H54 (cell line): Measurements from ENCODE around the gene CCDC107.

Source experiments
- DNase-seq: peaks from one replicate; pipeline ENCODE4 v3.0.0; 2011; ENCODE audit warnings: low spot score, mixed read lengths; ENCODE audit not compliant: insufficient read length
- FAIRE-seq: peaks from 3 replicates; lab custom pipeline; 2011; peaks lifted over from hg19 to GRCh38; lab: Jason Lieb, UNC
- POLR2A ChIP-seq: IDR thresholded peaks from 2 replicates; pipeline ENCODE4 v1.6.1; 2011; ENCODE audit warnings: low read depth, mild to moderate bottlenecking, low read length

Gene CCDC107

DNA sequence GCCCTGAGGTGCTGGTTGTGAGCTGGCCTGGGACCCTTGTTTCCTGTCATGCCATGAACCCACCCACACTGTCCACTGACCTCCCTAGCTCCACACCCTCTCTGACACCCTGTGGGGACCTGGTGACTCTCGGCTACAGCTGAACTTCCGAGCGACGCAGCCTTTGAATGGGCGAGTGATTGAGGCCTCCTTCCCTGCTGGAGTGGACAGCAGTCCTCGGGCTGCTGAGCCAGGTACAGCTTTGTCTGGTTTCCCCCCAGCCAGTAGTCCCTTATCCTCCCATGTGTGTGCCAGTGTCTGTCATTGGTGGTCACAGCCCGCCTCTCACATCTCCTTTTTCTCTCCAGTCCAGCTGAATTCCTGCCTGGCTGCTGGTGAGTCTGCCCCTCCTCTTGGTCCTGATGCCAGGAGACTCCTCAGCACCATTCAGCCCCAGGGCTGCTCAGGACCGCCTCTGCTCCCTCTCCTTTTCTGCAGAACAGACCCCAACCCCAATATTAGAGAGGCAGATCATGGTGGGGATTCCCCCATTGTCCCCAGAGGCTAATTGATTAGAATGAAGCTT lies 21.8 kb downstream of the CCDC107 start:
- FAIRE-seq (no peak), DNase-seq (no peak)
- TF ChIP-seq POLR2A = no peak

DNA sequence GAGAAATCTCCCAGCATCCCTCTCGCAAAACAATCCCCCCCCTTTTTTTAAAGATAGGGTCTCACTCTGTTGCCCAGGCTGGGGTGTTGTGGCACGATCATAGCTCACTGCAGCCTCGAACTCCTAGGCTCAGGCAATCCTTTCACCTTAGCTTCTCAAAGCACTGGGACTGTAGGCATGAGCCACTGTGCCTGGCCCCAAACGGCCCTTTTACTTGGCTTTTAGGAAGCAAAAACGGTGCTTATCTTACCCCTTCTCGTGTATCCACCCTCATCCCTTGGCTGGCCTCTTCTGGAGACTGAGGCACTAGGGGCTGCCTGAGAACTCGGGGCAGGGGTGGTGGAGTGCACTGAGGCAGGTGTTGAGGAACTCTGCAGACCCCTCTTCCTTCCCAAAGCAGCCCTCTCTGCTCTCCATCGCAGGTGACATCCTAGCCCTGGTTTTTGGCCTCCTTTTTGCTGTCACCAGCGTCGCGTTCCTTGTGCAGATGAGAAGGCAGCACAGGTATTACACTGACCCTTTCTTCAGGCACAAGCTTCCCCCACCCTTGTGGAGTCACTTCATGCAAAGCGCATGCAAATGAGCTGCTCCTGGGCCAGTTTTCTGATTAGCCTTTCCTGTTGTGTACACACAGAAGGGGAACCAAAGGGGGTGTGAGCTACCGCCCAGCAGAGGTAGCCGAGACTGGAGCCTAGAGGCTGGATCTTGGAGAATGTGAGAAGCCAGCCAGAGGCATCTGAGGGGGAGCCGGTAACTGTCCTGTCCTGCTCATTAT lies 22.4 kb downstream of the CCDC107 start:
- no peak for DNase-seq
- no peak for FAIRE-seq

GRCh38 chr9:35681341-35682002 lies 23.4 kb downstream of the CCDC107 start:
- DNase-seq = no peak
- FAIRE-seq = no peak

More for the DNA sequence above, 22.4 kb downstream of the CCDC107 start:
- TF ChIP-seq POLR2A = no peak

GRCh38 chr9:35682051-35682450 lies 24.0 kb downstream of the CCDC107 start:
- no peak for TF ChIP-seq POLR2A
- FAIRE-seq = no peak
- DNase-seq = no peak

More at GRCh38 chr9:35681341-35682002, 23.4 kb downstream of the CCDC107 start:
- no peak for TF ChIP-seq POLR2A

GRCh38 chr9:35682520-35683315 lies 24.6 kb downstream of the CCDC107 start:
- DNase-seq = no peak
- FAIRE-seq = no peak
- no peak for TF ChIP-seq POLR2A

DNA sequence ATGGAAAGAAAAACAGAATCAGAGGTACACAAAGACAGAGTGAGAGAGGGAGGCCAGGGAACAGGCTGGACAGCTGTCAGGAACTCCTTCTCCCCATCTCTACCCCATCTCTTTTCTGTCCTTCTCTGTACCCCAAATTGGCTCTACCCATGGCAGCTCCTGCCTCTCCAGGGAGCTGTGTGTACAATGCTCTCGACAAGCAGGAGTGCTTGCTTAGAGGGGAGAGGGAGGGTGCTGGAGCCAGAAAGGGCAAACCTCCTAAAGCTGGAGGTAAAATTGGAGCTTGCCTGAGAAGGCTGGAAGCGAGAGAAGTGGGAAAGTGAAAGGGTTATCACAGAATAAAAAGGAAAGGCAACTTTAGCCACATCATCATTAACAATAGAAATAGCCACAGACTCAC lies 25.2 kb downstream of the CCDC107 start:
- no peak for TF ChIP-seq POLR2A

DNA sequence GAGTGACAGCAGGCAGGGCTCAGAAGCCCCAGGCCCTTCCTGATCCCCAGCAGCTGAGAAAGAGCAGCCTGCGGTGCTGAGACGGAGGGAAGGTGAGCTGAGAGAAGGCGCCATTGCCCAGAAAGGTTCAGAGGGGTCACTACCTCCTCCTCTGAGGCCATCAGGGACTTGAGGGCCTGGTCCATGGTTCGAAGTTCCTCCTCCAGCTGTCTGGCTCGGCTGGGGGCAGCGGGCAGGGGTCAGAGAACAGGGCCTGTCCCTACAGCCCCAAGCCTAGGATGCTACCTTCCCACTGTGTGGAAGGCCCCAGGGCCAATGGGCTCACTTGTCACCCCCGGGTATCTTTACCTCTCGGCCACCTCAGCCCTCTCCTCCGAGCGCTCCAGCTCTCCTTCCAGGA lies 26.8 kb downstream of the CCDC107 start:
- no peak for TF ChIP-seq POLR2A
- no peak for DNase-seq
- no peak for FAIRE-seq

More for the DNA sequence above, 25.2 kb downstream of the CCDC107 start:
- FAIRE-seq (no peak), DNase-seq (no peak)

- DNase-seq (no peak), FAIRE-seq (no peak)
- no peak for TF ChIP-seq POLR2A
Observed at GRCh38 chr9:35685506-35685905, 27.4 kb downstream of the CCDC107 start.

- TF ChIP-seq POLR2A = no peak
- no peak for FAIRE-seq
- no peak for DNase-seq
Observed at GRCh38 chr9:35686222-35687203, 28.4 kb downstream of the CCDC107 start.

GRCh38 chr9:35687306-35687705 lies 29.2 kb downstream of the CCDC107 start:
- FAIRE-seq = no peak
- TF ChIP-seq POLR2A = no peak
- DNase-seq = no peak

- DNase-seq (no peak), FAIRE-seq (no peak)
- no peak for TF ChIP-seq POLR2A
Observed at GRCh38 chr9:35687972-35688557, 30.0 kb downstream of the CCDC107 start.
